ENCODE results near the gene ACOXL. TPM values are rescaled to one million over a fixed set of nuclear protein-coding genes. Genes with fewer than 3 reads are reported as not detected.
A peak's percentile ranks its signal among the peaks of the same experiment; 100 is the strongest.

The ACOXL gene
- total and polyA plus RNA-seq, 2 of the 8 experiments (the other 6 are each of a cell fraction or from before 2014, with no cell fraction given): 11.4 to 20.6 TPM

DNA sequence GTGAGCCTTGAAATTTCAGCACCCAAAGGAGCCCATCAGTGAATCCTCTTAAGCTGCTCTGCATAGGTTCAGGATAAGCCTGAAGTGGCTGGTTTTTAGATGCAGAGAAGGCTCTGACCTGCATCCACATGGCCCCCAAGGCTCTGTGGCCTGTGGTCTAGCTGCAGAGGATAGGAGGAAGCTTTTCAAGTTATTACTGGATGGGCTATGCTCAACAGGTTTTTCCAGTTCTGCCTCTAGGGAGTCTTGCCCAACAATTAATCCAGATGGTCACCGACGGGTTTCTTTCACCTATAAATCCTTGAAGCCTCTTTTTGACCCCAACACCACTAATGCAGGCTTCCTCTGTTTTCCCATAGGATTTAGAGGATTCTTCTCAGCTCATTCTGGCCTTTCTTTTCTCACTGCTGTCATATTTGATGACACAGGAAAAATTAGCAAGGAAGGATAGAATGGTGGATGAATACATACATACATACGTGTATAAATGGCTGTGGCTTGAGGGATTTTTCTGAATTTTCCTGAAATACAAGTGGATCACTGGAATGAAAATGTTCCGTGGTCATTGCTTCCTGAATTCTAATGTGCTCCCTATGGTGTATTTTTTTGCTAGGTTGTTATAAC is 336.2 kb downstream of the ACOXL start (continued):
- TF ChIP-seq, protein P1, sequence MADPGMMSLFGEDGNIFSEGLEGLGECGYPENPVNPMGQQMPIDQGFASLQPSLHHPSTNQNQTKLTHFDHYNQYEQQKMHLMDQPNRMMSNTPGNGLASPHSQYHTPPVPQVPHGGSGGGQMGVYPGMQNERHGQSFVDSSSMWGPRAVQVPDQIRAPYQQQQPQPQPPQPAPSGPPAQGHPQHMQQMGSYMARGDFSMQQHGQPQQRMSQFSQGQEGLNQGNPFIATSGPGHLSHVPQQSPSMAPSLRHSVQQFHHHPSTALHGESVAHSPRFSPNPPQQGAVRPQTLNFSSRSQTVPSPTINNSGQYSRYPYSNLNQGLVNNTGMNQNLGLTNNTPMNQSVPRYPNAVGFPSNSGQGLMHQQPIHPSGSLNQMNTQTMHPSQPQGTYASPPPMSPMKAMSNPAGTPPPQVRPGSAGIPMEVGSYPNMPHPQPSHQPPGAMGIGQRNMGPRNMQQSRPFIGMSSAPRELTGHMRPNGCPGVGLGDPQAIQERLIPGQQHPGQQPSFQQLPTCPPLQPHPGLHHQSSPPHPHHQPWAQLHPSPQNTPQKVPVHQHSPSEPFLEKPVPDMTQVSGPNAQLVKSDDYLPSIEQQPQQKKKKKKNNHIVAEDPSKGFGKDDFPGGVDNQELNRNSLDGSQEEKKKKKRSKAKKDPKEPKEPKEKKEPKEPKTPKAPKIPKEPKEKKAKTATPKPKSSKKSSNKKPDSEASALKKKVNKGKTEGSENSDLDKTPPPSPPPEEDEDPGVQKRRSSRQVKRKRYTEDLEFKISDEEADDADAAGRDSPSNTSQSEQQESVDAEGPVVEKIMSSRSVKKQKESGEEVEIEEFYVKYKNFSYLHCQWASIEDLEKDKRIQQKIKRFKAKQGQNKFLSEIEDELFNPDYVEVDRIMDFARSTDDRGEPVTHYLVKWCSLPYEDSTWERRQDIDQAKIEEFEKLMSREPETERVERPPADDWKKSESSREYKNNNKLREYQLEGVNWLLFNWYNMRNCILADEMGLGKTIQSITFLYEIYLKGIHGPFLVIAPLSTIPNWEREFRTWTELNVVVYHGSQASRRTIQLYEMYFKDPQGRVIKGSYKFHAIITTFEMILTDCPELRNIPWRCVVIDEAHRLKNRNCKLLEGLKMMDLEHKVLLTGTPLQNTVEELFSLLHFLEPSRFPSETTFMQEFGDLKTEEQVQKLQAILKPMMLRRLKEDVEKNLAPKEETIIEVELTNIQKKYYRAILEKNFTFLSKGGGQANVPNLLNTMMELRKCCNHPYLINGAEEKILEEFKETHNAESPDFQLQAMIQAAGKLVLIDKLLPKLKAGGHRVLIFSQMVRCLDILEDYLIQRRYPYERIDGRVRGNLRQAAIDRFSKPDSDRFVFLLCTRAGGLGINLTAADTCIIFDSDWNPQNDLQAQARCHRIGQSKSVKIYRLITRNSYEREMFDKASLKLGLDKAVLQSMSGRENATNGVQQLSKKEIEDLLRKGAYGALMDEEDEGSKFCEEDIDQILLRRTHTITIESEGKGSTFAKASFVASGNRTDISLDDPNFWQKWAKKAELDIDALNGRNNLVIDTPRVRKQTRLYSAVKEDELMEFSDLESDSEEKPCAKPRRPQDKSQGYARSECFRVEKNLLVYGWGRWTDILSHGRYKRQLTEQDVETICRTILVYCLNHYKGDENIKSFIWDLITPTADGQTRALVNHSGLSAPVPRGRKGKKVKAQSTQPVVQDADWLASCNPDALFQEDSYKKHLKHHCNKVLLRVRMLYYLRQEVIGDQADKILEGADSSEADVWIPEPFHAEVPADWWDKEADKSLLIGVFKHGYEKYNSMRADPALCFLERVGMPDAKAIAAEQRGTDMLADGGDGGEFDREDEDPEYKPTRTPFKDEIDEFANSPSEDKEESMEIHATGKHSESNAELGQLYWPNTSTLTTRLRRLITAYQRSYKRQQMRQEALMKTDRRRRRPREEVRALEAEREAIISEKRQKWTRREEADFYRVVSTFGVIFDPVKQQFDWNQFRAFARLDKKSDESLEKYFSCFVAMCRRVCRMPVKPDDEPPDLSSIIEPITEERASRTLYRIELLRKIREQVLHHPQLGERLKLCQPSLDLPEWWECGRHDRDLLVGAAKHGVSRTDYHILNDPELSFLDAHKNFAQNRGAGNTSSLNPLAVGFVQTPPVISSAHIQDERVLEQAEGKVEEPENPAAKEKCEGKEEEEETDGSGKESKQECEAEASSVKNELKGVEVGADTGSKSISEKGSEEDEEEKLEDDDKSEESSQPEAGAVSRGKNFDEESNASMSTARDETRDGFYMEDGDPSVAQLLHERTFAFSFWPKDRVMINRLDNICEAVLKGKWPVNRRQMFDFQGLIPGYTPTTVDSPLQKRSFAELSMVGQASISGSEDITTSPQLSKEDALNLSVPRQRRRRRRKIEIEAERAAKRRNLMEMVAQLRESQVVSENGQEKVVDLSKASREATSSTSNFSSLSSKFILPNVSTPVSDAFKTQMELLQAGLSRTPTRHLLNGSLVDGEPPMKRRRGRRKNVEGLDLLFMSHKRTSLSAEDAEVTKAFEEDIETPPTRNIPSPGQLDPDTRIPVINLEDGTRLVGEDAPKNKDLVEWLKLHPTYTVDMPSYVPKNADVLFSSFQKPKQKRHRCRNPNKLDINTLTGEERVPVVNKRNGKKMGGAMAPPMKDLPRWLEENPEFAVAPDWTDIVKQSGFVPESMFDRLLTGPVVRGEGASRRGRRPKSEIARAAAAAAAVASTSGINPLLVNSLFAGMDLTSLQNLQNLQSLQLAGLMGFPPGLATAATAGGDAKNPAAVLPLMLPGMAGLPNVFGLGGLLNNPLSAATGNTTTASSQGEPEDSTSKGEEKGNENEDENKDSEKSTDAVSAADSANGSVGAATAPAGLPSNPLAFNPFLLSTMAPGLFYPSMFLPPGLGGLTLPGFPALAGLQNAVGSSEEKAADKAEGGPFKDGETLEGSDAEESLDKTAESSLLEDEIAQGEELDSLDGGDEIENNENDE (IDR thresholded peaks at IDR 0.05; ENCODE audit: insufficient replicate concordance, low read length): no peak
- TF ChIP-seq SIX5 (IDR thresholded peaks at IDR 0.05; ENCODE audit: low read depth, low read length): no peak
- no peak for TF ChIP-seq PHF8 (conservative IDR thresholded peaks at IDR 0.05; ENCODE audit: low read depth, low read length)
- TF ChIP-seq CEBPB (IDR thresholded peaks at IDR 0.05; ENCODE audit: low read depth, low read length): peak; percentile 84
- TF ChIP-seq SP4 (IDR thresholded peaks at IDR 0.05; ENCODE audit: low read length): no peak
- peak; percentile 79 for TF ChIP-seq SP1 (IDR thresholded peaks at IDR 0.05; ENCODE audit: low read depth, low read length)
- no peak for TF ChIP-seq SRF (IDR thresholded peaks at IDR 0.05; ENCODE audit: low read depth, low read length)
- TF ChIP-seq, protein P2, sequence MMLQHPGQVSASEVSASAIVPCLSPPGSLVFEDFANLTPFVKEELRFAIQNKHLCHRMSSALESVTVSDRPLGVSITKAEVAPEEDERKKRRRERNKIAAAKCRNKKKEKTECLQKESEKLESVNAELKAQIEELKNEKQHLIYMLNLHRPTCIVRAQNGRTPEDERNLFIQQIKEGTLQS (IDR thresholded peaks at IDR 0.05; ENCODE audit: insufficient read depth, low read depth, low read length): no peak
- 0 out of 2 replicates have a peak, but pooled peaks have one; percentile 35 for TF ChIP-seq RBBP5 (IDR thresholded peaks at IDR 0.05; ENCODE audit: borderline replicate concordance, low read depth, low read length)
